GM12865 (cell line): Measurements from ENCODE around the gene SLC6A7.

ENCODE experiments used
- DNase-seq: peaks from one replicate; pipeline ENCODE4 v3.0.0; 2010; ENCODE audit warnings: low read depth
- H3K4me3 ChIP-seq: 2 replicates; pipeline ENCODE4 v1.5.1; 2011; ENCODE audit warnings: mild to moderate bottlenecking, low read depth, low read length, control low read depth
- TF ChIP-seq, protein P1 (sequence below): IDR thresholded peaks from 2 replicates; pipeline ENCODE4 v1.5.1; 2011; ENCODE audit warnings: low read length, control low read depth, low read depth, inconsistent platforms; ENCODE audit not compliant: insufficient read depth; ENCODE audit errors: missing control alignments

Gene SLC6A7

DNA sequence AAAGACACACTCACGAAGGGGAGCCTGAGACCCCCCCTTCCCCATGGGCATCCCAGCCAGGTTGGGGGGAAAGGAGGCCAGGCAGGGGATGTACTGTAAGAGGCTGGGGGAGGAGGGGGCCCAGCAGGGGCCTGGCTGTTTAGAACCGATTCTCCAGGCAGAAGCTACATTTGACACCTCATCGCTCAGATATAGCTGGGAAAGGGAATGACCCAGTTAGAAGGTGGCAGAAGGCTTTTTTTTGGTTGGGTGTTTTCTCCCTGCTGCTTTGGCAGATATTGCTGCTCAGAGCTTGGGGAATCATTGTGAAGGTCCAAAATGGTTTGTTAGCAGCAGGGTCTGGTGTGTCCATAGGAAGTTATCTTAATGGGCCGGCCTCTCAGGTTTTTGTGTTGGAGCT lies 17.3 kb upstream of the SLC6A7 start:
- TF ChIP-seq, protein P1, sequence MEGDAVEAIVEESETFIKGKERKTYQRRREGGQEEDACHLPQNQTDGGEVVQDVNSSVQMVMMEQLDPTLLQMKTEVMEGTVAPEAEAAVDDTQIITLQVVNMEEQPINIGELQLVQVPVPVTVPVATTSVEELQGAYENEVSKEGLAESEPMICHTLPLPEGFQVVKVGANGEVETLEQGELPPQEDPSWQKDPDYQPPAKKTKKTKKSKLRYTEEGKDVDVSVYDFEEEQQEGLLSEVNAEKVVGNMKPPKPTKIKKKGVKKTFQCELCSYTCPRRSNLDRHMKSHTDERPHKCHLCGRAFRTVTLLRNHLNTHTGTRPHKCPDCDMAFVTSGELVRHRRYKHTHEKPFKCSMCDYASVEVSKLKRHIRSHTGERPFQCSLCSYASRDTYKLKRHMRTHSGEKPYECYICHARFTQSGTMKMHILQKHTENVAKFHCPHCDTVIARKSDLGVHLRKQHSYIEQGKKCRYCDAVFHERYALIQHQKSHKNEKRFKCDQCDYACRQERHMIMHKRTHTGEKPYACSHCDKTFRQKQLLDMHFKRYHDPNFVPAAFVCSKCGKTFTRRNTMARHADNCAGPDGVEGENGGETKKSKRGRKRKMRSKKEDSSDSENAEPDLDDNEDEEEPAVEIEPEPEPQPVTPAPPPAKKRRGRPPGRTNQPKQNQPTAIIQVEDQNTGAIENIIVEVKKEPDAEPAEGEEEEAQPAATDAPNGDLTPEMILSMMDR, result no peak
- no peak for DNase-seq
- no peak overlapping the region for H3K4me3 ChIP-seq

DNA sequence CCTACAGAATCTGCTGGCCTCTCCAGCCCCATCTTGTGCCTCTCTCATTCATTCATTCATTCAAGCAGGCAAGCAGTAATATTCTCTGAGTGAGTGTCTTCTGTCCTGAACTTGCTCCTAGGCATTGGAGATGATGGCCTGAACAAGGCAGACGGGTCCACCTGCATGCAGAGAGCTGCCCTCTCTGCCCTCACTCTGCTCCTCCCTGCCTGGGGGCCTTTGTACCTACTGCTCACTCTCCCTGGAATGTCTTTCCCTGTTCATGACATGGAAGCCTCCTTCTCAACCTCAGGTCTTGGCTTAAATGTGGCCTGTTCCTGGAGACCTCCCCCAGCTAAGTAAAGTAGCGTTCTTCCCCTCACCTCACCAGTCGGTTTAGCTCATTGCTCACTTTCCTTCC lies 16.7 kb upstream of the SLC6A7 start:
- TF ChIP-seq, protein P1, result no peak
- no peak overlapping the region for H3K4me3 ChIP-seq
- no peak for DNase-seq

DNA sequence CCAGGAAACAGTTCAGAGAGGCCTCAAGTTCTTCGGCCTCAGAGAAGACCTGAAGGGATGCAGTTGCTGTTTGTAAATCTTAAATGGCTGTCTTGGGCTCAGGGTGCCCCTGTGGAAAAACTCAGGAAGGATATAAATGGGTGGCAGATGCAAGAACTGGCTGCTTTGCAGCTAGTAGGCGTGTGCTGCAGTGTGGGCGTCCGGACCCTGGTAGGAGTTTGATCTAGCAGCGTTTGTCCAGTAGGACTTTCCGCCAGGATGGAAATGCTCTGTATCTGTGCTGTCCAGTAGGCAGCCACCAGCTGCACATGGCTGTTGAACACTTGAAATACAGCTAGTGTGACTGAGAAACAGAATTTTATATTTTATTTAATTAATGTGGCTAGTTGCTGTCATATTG lies 15.6 kb upstream of the SLC6A7 start:
- TF ChIP-seq, protein P1, result no peak
- DNase-seq, result no peak
- H3K4me3 ChIP-seq, result no peak overlapping the region

DNA sequence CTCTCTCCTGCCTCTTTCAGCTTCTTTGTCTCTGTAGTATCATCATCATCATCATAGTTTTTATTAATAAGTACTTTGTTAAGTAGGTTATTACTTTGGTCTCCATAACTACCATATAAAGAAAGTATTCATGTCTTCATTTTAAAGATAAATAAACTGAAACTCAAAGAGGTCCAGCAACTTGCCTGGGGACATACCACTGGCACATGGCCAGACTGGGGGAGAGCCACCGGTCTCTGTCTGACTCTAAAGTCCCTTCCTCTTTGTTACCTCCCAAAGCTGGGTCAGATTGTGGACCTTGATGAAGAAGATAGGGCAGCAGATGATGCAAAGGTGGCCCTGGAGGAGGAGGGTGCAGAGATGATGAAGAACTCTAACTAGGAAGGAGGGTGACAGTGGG lies 14.8 kb upstream of the SLC6A7 start:
- H3K4me3 ChIP-seq, result no peak overlapping the region
- TF ChIP-seq, protein P1, result no peak
- no peak for DNase-seq

DNA sequence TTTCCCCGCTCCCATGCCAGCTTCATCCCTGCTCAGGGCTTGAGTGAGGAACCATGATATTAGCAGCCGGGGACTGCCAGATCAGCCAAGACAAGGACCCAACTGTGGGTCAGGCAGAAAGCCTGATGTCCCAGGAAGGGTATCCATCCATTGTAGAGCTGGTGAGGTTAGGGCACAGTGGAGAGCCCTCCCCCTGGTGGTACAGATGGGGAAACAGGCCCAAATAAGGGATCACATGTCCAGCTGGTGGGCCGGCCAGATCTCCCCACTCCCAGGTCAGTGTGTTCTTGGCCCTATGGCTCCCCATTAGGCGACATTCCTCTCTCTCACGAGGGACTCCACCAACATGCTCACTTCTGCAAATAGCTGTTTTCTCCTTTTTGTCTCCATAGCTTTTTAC lies 14.3 kb upstream of the SLC6A7 start:
- TF ChIP-seq, protein P1, result peak; percentile 56
- DNase-seq, result peak; percentile 32

DNA sequence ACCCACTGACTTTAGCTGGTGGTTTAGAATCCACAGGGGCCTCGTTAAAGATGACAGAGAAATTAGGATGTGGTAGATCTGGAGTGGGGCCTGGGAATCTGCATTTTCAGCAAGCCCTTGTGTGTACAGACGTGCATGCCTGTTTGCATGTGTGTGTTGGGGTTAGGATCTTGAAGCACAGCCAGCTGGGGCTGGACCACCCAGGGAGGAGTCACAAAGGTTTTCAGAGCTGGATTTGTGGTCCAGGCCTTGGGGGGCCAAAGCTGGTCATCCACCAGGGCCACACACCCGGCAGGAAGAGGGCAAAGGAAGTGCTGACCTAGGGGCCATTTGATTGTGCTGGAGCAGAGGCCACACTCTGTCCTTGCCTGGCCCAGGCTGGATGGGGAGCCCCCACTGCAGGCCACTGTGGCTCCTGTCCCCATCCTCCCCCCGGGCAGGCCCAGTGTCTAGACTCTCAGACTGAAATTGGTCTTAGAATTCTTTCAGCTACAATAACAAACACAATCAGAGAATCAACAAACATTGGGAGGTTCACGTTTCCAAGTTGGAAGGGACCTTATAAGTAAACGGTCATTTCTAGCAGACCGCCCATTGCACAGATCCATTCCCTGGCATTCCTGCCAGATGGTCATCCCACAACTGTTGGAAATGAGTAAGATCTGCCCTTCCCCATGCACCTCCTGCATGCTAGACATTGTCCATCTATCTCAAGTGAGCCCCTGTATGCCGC lies 13.0 kb upstream of the SLC6A7 start:
- DNase-seq, result no peak

More for the DNA sequence above, 14.3 kb upstream of the SLC6A7 start:
- H3K4me3 ChIP-seq, result no peak overlapping the region

More for the DNA sequence above, 13.0 kb upstream of the SLC6A7 start:
- TF ChIP-seq, protein P1, result no peak
- H3K4me3 ChIP-seq, result no peak overlapping the region
